Tibial nerve (tissue), 4 donors: ENCODE data around the gene GAB1.

ENCODE experiments used
- CTCF ChIP-seq, 5 experiments: fragments of 200-600 bp in 3 of 5; fragments of 450-650 bp in 2 of 5; sonication (generic) in 3 of 5; IDR thresholded peaks; one replicate each; pipeline ENCODE4 v1.5.1; 2016 to 2019; ENCODE audit warnings: antibody characterized with exemption in 5 of 5, mild to moderate bottlenecking in 3 of 5, moderate library complexity in 2 of 5
- EP300 ChIP-seq, 2 donors: sonication (generic); formaldehyde crosslinking; IDR thresholded peaks; one replicate each; pipeline ENCODE4 v1.6.1; 2017; ENCODE audit warnings: antibody characterized with exemption in 2 of 2, mild to moderate bottlenecking in 1 of 2
- POLR2A ChIP-seq, 2 donors: fragments of 450-650 bp; IDR thresholded peaks; one replicate each; pipeline ENCODE4 v1.6.1; 2017; ENCODE audit warnings: antibody characterized with exemption in 2 of 2, mild to moderate bottlenecking in 2 of 2, moderate library complexity in 2 of 2

DNA sequence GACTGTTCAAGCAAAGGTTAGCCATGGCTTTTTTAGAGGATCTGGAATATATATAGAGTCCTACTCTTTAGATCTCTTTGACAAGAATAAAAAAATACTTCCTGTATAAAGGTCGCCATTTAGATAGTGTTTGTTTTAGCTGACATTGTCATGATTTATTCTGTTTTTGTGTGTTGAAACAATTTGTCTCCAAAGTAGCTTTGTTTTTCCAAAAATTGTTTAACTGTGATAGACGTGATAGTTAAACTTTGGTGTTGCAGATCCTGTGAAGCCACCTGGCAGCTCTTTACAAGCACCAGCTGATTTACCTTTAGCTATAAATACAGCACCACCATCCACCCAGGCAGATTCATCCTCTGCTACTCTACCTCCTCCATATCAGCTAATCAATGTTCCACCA, 96.6 kb downstream of the GAB1 start:
- TF ChIP-seq POLR2A (IDR thresholded peaks at IDR 0.05), result no peak
- TF ChIP-seq CTCF (IDR thresholded peaks at IDR 0.05), result no peak
- no peak for TF ChIP-seq EP300 (IDR thresholded peaks at IDR 0.05)
